PC-3 (cell line): ENCODE results near the gene CBX2. TPM values are rescaled to one million over a fixed set of nuclear protein-coding genes. Genes with fewer than 3 reads are reported as not detected.

Source experiments
- ATAC-seq: fragments of 200-7000 bp; cut with Tn5 transposase; 2 replicates; pipeline ENCODE4 v1.9.1; 2020; ENCODE audit warnings: mild to moderate bottlenecking, moderate library complexity
- BruUV-seq: library from RNA; stranded (reverse); fragments of 400-500 nt; replicated peaks from 2 replicates; lab custom pipeline; 2021; lab: Mats Ljungman, UMichigan
- CTCF ChIA-PET: fragments of 300-600 bp; sonication (Branson Sonifier 250); formaldehyde crosslinking; loops from one replicate; lab custom pipeline; 2022; ENCODE audit warnings: antibody characterized with exemption; lab: Charles Lee
- POLR2A ChIA-PET: fragments of 300-600 bp; sonication (Branson Sonifier 250); formaldehyde crosslinking; loops from one replicate; lab custom pipeline; 2022; ENCODE audit warnings: antibody characterized with exemption; ENCODE audit not compliant: unreplicated experiment; lab: Charles Lee
- DNase-seq: peaks from one replicate; pipeline ENCODE4 v3.0.0-alpha.2; 2015
- H2AFZ ChIP-seq: fragments of 300-600 bp; sonication (generic); 2 replicates; pipeline ENCODE4 v1.6.0; 2016; ENCODE audit warnings: antibody characterized with exemption, low read length
- H3F3A ChIP-seq: fragments of 300-600 bp; sonication (generic); one replicate; pipeline ENCODE4 v1.6.0; 2017; ENCODE audit warnings: antibody characterized with exemption, low read length, control low read depth, mild to moderate bottlenecking; ENCODE audit not compliant: unreplicated experiment
- H3K27ac ChIP-seq: fragments of 300-600 bp; sonication (generic); 2 replicates; pipeline ENCODE4 v1.5.1; 2016; ENCODE audit warnings: mild to moderate bottlenecking, low read length
- H3K27me3 ChIP-seq: fragments of 300-600 bp; sonication (generic); 2 replicates; pipeline ENCODE4 v1.6.1; 2016; ENCODE audit warnings: low read length, mixed read lengths
- H3K36me3 ChIP-seq: fragments of 300-600 bp; sonication (generic); 2 replicates; pipeline ENCODE4 v1.6.1; 2016; ENCODE audit warnings: low read depth, mixed run types, low read length, mixed read lengths
- H3K4me1 ChIP-seq: fragments of 300-600 bp; sonication (generic); 2 replicates; pipeline ENCODE4 v1.5.1; 2016; ENCODE audit warnings: low read length; ENCODE audit not compliant: insufficient read depth
- H3K4me2 ChIP-seq: fragments of 300-600 bp; sonication (generic); 2 replicates; pipeline ENCODE4 v1.6.0; 2016; ENCODE audit warnings: low read length
- H3K4me3 ChIP-seq: fragments of 300-600 bp; sonication (generic); 2 replicates; pipeline ENCODE4 v1.5.1; 2016; ENCODE audit warnings: mild to moderate bottlenecking, low read length, mixed read lengths
- H3K79me2 ChIP-seq: fragments of 300-600 bp; sonication (generic); 2 replicates; pipeline ENCODE4 v1.6.1; 2017; ENCODE audit warnings: low read length, mixed read lengths
- H3K9ac ChIP-seq: fragments of 300-600 bp; sonication (generic); 2 replicates; pipeline ENCODE4 v1.6.0; 2016; ENCODE audit warnings: mild to moderate bottlenecking, low read length
- H3K9me2 ChIP-seq: fragments of 300-600 bp; sonication (generic); replicated peaks from 2 replicates; pipeline ENCODE4 v1.6.1; 2016; ENCODE audit warnings: mixed run types, low read length, mixed read lengths
- H3K9me3 ChIP-seq: fragments of 300-600 bp; sonication (generic); 2 replicates; pipeline ENCODE4 v1.6.1; 2016; ENCODE audit warnings: low read length, mixed read lengths
- H4K20me1 ChIP-seq: fragments of 300-600 bp; sonication (generic); 2 replicates; pipeline ENCODE4 v1.6.1; 2016; ENCODE audit warnings: low read length, mixed read lengths
- CTCF ChIP-seq: fragments of 300-600 bp; sonication (generic); conservative IDR thresholded peaks from 2 replicates; pipeline ENCODE4 v1.5.1; 2017; ENCODE audit warnings: antibody characterized with exemption, low read depth, mild to moderate bottlenecking, low read length
- EZH2 ChIP-seq: fragments of 300-600 bp; sonication (generic); IDR thresholded peaks from one replicate; pipeline ENCODE4 v1.6.1; 2017; ENCODE audit warnings: antibody characterized with exemption, mild to moderate bottlenecking, low read length; ENCODE audit not compliant: unreplicated experiment
- EZH2phosphoT487 ChIP-seq: fragments of 300-600 bp; sonication (generic); IDR thresholded peaks from 2 replicates; pipeline ENCODE4 v1.6.1; 2018; ENCODE audit warnings: mild to moderate bottlenecking, antibody characterized with exemption, low read length, borderline replicate concordance
- intact Hi-C: fragments of 100-400 bp; cut with micrococcal nuclease; formaldehyde crosslinking; loops from 2 replicates; pipeline ENCODE4 v1.9.0; 2023
- total RNA-seq: library from RNA; depleted of rRNA; stranded (reverse); fragments of >200 nt; gene quantifications from 2 replicates; pipeline ENCODE4 v1.2.3, GENCODE V29; 2014

The CBX2 gene
- total RNA-seq, 1 experiment from 2014 or later = 39.2 TPM

- H3K9me3 ChIP-seq = no peaks in the 10 kb centered on the region
- POLR2A ChIA-PET = no interaction called here
- BruUV-seq = no TSS peak
- H3K4me2 ChIP-seq = peak overlapping the region; percentile 54
- H3K27ac ChIP-seq = no peak overlapping the region
- H3K4me1 ChIP-seq = peaks cover 22% of the 10 kb centered on the region
- peak overlapping the region; percentile 49; the same call in 1 of the 2 replicates for H2AFZ ChIP-seq
- H3K79me2 ChIP-seq = no peaks in the 10 kb centered on the region
- no peaks in the 10 kb centered on the region for H3F3A ChIP-seq
- H3K36me3 ChIP-seq = no peaks in the 10 kb centered on the region
- no peaks in the 10 kb centered on the region for H4K20me1 ChIP-seq
- H3K27me3 ChIP-seq = no peaks in the 10 kb centered on the region
- H3K9me2 ChIP-seq = no peaks in the 10 kb centered on the region
- no peak overlapping the region for H3K9ac ChIP-seq
- CTCF ChIA-PET = interaction anchor here (0.6 kb wide), 1 partner anchor 72 kb away, joined by 3 read pairs; no protein-coding TSS in a partner anchor
- ATAC-seq (no peak), DNase-seq (no peak)
- TF ChIP-seq EZH2phosphoT487 (no peak), CTCF (no peak), EZH2 (no peak)
- H3K4me3 ChIP-seq = no peak overlapping the region
- intact Hi-C loops = no loop called here
Observed at GRCh38 chr17:79738643-79739042, 39.3 kb upstream of the CBX2 start.

DNA sequence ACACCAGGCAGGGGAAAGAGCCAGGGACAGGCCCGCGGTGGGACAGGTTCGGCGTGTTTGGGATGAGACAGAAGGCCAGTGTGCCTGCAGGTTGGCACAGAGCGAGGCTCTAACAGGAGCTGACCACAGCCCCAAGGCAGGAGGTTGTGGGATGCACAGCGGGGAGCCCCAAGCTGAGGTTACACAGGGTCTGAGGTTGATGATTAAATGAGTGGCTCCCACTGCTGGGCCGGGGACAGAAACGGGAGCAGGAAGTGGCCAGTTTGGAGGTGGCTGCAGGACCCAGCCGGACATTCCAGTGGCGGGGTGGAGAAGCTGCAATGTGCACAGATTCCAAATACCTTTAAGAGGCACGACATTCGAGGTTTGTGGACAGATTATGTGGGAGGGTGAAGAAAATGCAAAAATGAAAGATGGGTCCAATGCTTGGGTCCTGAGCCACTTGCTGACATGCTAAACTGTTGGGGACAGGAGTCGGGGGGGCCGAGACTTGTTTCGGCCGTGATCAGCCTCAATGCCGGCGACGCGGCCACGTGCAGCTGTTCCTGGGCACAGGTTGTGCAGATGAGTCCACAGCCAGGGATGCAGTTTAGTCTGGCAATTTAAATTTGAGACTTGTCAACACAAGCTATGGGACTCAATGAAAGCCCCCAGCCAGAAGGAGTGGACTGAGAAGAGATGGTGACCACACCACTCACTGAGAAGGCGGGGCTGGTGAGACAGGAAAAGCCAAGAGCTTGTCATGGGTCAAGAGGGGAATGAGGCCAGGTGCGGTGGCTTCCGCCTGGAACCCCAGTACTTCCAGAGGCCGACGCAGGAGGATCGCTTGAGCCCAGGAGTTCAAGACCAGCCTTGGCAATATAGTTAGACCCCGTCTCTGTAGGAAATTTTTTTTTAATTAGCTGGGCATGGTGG, 38.5 kb upstream of the CBX2 start:
- H3K27me3 ChIP-seq = no peaks in the 10 kb centered on the region
- peak overlapping the region; percentile 49 for H2AFZ ChIP-seq
- no peaks in the 10 kb centered on the region for H3K79me2 ChIP-seq
- H3K9me2 ChIP-seq = no peaks in the 10 kb centered on the region
- H3K4me1 ChIP-seq = peaks cover 22% of the 10 kb centered on the region
- peak; percentile 61 for DNase-seq
- no peaks in the 10 kb centered on the region for H3K9me3 ChIP-seq
- H4K20me1 ChIP-seq = no peaks in the 10 kb centered on the region
- no peaks in the 10 kb centered on the region for H3F3A ChIP-seq
- H3K4me2 ChIP-seq = peak overlapping the region; percentile 54
- TF ChIP-seq CTCF = no peak
- no peak for TF ChIP-seq EZH2
- no peak for TF ChIP-seq EZH2phosphoT487
- CTCF ChIA-PET = interaction anchor here (0.5 to 0.6 kb wide), 2 partner anchors 72 to 255 kb away, joined by 3 read pairs; no protein-coding TSS in a partner anchor
- BruUV-seq = no TSS peak
- H3K27ac ChIP-seq = no peak overlapping the region
- intact Hi-C loops = loop anchor here (5.0 to 10.0 kb wide), 2 partner anchors 95 to 178 kb away; partner anchors contain the start of gene CBX4
- no peaks in the 10 kb centered on the region for H3K36me3 ChIP-seq
- POLR2A ChIA-PET = no interaction called here
- ATAC-seq = peak; percentile 52
- no peak overlapping the region for H3K9ac ChIP-seq
- no peak overlapping the region; the same call in 1 of the 2 replicates for H3K4me3 ChIP-seq

DNA sequence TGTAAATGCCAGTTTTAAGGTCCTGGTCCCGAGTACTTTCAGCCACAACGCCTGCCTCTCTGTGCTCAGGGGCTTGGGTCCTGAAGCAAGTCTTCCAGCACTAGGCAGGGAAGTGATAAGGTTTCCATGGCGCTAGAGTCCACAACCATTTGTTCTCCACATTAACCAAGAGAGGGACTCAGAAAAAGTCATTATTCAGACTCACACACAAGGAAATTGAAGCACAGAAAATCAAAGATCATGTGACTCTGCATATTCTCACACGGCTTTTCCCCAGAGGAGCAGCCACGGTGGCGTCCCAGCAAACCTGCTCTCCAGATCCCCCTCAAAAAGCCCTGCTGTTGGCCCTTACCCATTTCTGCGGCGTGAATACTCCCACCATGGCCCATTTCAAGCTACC, 37.5 kb upstream of the CBX2 start:
- no peaks in the 10 kb centered on the region for H4K20me1 ChIP-seq
- POLR2A ChIA-PET = no interaction called here
- no peaks in the 10 kb centered on the region for H3K27me3 ChIP-seq
- no TSS peak for BruUV-seq
- H3K9me3 ChIP-seq = no peaks in the 10 kb centered on the region
- H3K4me2 ChIP-seq = no peak overlapping the region
- no peaks in the 10 kb centered on the region for H3K79me2 ChIP-seq
- H3K9ac ChIP-seq = no peak overlapping the region
- peaks cover 23% of the 10 kb centered on the region for H3K4me1 ChIP-seq
- TF ChIP-seq EZH2 (no peak), EZH2phosphoT487 (no peak), CTCF (no peak)
- no peaks in the 10 kb centered on the region for H3K36me3 ChIP-seq
- ATAC-seq (no peak), DNase-seq (no peak)
- no peak overlapping the region for H3K27ac ChIP-seq
- no peaks in the 10 kb centered on the region for H3K9me2 ChIP-seq
- H3F3A ChIP-seq = no peaks in the 10 kb centered on the region
- CTCF ChIA-PET = interaction anchor here (0.9 kb wide), 1 partner anchor 248 kb away, joined by 4 read pairs; no protein-coding TSS in a partner anchor
- H2AFZ ChIP-seq = no peak overlapping the region
- no peak overlapping the region for H3K4me3 ChIP-seq
- intact Hi-C loops = loop anchor here (5.0 to 10.0 kb wide), 2 partner anchors 94 to 177 kb away; partner anchors contain the start of gene CBX4
